Mammary epithelial cell (primary cell): ENCODE data around the gene EVC.

ENCODE experiments used
- EZH2 ChIP-seq: IDR thresholded peaks from 2 replicates; pipeline ENCODE4 v1.6.1; 2012; ENCODE audit warnings: low read length, inconsistent platforms, borderline replicate concordance
- TF ChIP-seq, protein P1 (sequence below), 2 donors: IDR thresholded peaks in 1 of 2; conservative IDR thresholded peaks in 1 of 2; 2 replicates each; pipeline ENCODE4 v1.5.1; 2011 to 2012; ENCODE audit warnings: inconsistent platforms in 2 of 2, low read length in 2 of 2, mild to moderate bottlenecking in 2 of 2, control low read depth in 1 of 2, low read depth in 1 of 2; ENCODE audit not compliant: insufficient read depth in 1 of 2; ENCODE audit errors: extremely low read depth in 1 of 2

DNA sequence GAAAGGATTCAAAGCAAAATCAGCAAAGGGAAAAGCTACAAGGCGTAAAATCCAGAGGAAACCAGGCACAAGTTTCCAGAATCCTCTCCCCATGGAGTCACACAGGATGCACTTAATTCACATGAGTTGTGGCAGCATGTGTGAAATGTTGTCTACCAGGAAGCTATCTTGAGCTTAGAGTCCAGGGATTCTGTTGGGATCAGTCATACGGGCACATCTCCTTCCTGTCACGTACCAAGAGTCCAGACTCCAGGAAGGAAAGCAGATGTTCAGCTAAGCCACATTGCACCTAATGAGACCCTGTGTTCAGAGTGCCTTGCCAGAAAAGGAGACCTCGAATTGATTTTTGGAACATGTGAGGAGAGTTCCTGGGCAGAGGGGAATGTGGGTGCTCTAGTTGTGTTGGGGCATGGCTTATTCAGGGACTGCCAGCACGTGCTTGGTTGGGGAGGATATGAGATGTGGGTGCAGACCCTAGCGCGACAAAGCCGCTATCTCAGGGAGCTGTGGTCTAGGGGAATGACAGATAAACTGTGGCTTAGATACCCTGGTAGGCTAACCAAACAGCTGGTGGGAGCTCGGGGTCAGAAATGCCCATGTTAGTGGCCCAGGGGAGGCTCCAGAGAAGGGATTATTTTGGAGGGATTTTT is 70.0 kb downstream of the EVC start:
- TF ChIP-seq, protein P1, sequence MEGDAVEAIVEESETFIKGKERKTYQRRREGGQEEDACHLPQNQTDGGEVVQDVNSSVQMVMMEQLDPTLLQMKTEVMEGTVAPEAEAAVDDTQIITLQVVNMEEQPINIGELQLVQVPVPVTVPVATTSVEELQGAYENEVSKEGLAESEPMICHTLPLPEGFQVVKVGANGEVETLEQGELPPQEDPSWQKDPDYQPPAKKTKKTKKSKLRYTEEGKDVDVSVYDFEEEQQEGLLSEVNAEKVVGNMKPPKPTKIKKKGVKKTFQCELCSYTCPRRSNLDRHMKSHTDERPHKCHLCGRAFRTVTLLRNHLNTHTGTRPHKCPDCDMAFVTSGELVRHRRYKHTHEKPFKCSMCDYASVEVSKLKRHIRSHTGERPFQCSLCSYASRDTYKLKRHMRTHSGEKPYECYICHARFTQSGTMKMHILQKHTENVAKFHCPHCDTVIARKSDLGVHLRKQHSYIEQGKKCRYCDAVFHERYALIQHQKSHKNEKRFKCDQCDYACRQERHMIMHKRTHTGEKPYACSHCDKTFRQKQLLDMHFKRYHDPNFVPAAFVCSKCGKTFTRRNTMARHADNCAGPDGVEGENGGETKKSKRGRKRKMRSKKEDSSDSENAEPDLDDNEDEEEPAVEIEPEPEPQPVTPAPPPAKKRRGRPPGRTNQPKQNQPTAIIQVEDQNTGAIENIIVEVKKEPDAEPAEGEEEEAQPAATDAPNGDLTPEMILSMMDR (conservative IDR thresholded peaks at IDR 0.05 in 1 of 2, IDR thresholded peaks at IDR 0.05 in 1 of 2; ENCODE audit: extremely low read depth in 1 of 2, insufficient read depth in 1 of 2, low read depth in 1 of 2, low read length in 2 of 2), result no peak
- TF ChIP-seq EZH2, result no peak
